CD4-positive, CD25-positive, alpha-beta regulatory T cell (primary cell): ENCODE results near the gene PLEKHG4B. TPM values are rescaled to one million over a fixed set of nuclear protein-coding genes. Genes with fewer than 3 reads are reported as not detected.
"Not testable (repeated sequence)": the region's sequence is repeated elsewhere in the genome, so short reads cannot be mapped to it uniquely, and the experiment has no call there.

Source experiments
- ATAC-seq, 2 donors: fragments of 150-1000 bp; cut with Tn5 transposase; one replicate each; pipeline ENCODE4 v1.10.0; 2021; ENCODE audit warnings: low read depth in 2 of 2, moderate number of reproducible peaks in 2 of 2, moderate library complexity in 1 of 2
- DNase-seq, 3 donors: peaks; one replicate each; pipeline versions ENCODE4 v3.0.0 to v3.0.0-alpha.2; 2012 to 2022; ENCODE audit warnings: mixed read lengths in 1 of 3
- H3K27ac ChIP-seq: one replicate; pipeline ENCODE4 v1.7.0; 2013; ENCODE audit warnings: mild to moderate bottlenecking, low read length; ENCODE audit not compliant: insufficient read depth, poor library complexity, severe bottlenecking
- H3K27me3 ChIP-seq: one replicate; pipeline ENCODE4 v1.7.0; 2013; ENCODE audit warnings: low read length; ENCODE audit not compliant: control insufficient read depth, insufficient read depth
- H3K36me3 ChIP-seq: one replicate; pipeline ENCODE4 v1.7.0; 2013; ENCODE audit warnings: mild to moderate bottlenecking, low read length, moderate library complexity; ENCODE audit not compliant: control insufficient read depth, insufficient read depth
- H3K4me1 ChIP-seq: 2 replicates; pipeline ENCODE4 v1.7.0; 2013; ENCODE audit warnings: mild to moderate bottlenecking, low read length; ENCODE audit not compliant: insufficient read depth, control insufficient read depth, poor library complexity, severe bottlenecking
- H3K4me3 ChIP-seq: one replicate; pipeline ENCODE4 v1.7.0; 2013; ENCODE audit warnings: low read depth, mild to moderate bottlenecking, low read length, moderate library complexity
- H3K9me3 ChIP-seq, 2 experiments: 1 replicate in 1 of 2; 2 replicates in 1 of 2; pipeline ENCODE4 v1.7.0; 2013; ENCODE audit warnings: low read length in 2 of 2, mild to moderate bottlenecking in 1 of 2, moderate library complexity in 1 of 2; ENCODE audit not compliant: control insufficient read depth in 2 of 2
- H3K27ac Mint-ChIP-seq, 3 donors: one replicate each; pipeline ENCODE4 v1.8.0; 2020 to 2022; ENCODE audit warnings: mild to moderate bottlenecking in 3 of 3, mixed read lengths in 3 of 3, moderate library complexity in 2 of 3
- H3K27me3 Mint-ChIP-seq: one replicate; pipeline ENCODE4 v1.8.0; 2022; ENCODE audit warnings: mild to moderate bottlenecking, mixed read lengths
- H3K36me3 Mint-ChIP-seq: one replicate; pipeline ENCODE4 v1.8.0; 2020; ENCODE audit warnings: mixed read lengths
- H3K4me1 Mint-ChIP-seq, 4 donors: one replicate each; pipeline ENCODE4 v1.8.0; 2020 to 2022; ENCODE audit warnings: mixed read lengths in 4 of 4, mild to moderate bottlenecking in 1 of 4
- H3K4me3 Mint-ChIP-seq, 4 donors: one replicate each; pipeline ENCODE4 v1.8.0; 2020 to 2022; ENCODE audit warnings: mild to moderate bottlenecking in 4 of 4, mixed read lengths in 4 of 4, moderate library complexity in 3 of 4
- H3K9me3 Mint-ChIP-seq, 7 donors: one replicate each; pipeline ENCODE4 v1.8.0; 2020 to 2022; ENCODE audit warnings: mixed read lengths in 7 of 7, mild to moderate bottlenecking in 3 of 7, moderate library complexity in 2 of 7
- polyA plus RNA-seq, 4 donors: library from polyadenylated mRNA; unstranded; fragments of 300-500 nt; fragmentation: Illumina TruSeq; gene quantifications; one replicate each; pipeline ENCODE4 v1.2.3, GENCODE V29; 2021
- total RNA-seq: library from RNA; stranded (reverse); gene quantifications from one replicate; pipeline ENCODE4 v1.2.3, GENCODE V29; 2022

The PLEKHG4B gene
- total and polyA plus RNA-seq, 5 donors from 2014 or later: not detected

GRCh38 chr5:94113-94892 lies 2.3 kb downstream of the PLEKHG4B start:
- Histone ChIP-seq H3K36me3 (no peaks in the 10 kb centered on the region), H3K27ac (no peak overlapping the region), H3K9me3 (no peaks in the 10 kb centered on the region), H3K4me3 (no peak overlapping the region), H3K4me1 (no peaks in the 10 kb centered on the region), H3K27me3 (peaks cover 16% of the 10 kb centered on the region)
- peak overlapping the region in 1 of 4 donors; percentile 15 for H3K4me3 Mint-ChIP-seq
- no peak overlapping the region for H3K27ac Mint-ChIP-seq
- peaks cover 38% of the 10 kb centered on the region for H3K27me3 Mint-ChIP-seq
- DNase-seq (no peak), ATAC-seq (no peak)
- H3K9me3 Mint-ChIP-seq: no peaks in the 10 kb centered on the region
- H3K4me1 Mint-ChIP-seq: peaks cover 0 to 11% (median 1%) of the 10 kb centered on the region in 4 donors
- H3K36me3 Mint-ChIP-seq: no peaks in the 10 kb centered on the region

DNA sequence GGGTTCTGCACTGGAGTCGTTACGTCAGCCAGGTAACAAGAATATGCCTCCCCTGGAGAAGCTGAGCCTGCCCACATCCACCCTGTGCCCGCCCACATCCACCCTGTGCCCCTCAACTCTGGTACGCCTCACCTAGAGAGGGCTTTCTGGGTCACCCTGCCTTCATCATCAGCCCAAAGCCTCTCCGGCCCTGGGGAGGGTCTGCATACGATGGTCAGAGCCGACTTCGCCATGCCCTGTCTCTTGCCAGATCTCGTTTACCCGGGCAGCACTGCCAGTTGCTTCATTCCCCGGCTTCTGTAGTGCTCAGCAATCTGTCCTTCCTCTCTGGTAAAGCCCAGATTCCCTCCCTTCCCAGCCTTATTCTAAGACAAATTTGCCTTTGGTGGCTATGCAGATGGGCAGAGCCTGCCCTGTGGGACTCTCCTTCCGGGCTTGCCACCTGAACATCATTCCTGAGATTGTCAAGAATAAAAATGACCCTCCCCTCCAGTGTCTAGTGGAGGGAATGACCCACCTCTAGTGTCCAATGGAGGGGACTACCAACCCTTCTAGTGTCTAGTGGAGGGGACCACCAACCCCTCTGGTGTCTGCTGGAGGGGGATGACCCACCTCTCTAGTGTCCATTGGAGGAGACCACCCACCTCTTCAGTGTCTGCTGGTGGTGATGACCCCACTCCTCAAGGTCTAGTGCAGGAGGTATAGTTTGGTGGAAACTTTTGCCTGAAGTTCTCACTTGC lies 3.4 kb downstream of the PLEKHG4B start:
- Mint-ChIP-seq H3K27me3 (peaks cover 36% of the 10 kb centered on the region), H3K4me3 (no peak overlapping the region), H3K4me1 (peaks cover 0 to 11% (median 1%) of the 10 kb centered on the region in 4 donors), H3K27ac (no peak overlapping the region), H3K36me3 (no peaks in the 10 kb centered on the region), H3K9me3 (no peaks in the 10 kb centered on the region)
- H3K27ac ChIP-seq: no peak overlapping the region
- H3K36me3 ChIP-seq: no peaks in the 10 kb centered on the region
- no peaks in the 10 kb centered on the region for H3K4me1 ChIP-seq
- no peak for DNase-seq
- H3K4me3 ChIP-seq: no peak overlapping the region
- H3K27me3 ChIP-seq: peaks cover 16% of the 10 kb centered on the region
- no peaks in the 10 kb centered on the region for H3K9me3 ChIP-seq
- no peak for ATAC-seq

DNA sequence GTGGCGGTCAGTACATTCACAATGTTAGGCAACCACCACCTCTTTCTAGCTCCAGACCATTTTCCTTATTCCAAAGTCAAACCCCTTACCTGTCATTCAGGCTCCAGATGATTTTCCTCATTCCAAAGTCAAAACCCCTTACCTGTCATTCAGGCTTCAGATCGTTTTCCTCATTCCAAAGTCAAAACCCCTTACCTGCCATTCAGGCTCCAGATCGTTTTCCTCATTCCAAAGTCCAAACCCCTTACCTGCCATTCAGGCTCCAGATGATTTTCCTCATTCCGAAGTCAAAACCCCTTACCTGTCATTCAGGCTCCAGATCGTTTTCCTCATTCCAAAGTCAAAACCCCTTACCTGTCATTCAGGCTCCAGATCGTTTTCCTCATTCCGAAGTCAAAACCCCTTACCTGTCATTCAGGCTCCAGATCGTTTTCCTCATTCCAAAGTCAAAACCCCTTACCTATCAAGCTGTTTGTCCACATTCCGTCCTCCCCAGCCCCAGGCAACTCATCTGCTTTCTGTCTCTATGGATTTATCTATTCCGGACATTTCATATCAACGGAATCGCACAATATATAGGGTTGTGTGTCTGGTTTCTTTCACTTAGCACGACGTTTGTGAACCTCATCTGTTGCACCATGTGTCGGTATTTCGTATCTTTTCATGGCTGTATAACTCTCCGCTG lies 5.2 kb downstream of the PLEKHG4B start:
- H3K4me3 Mint-ChIP-seq: no peak overlapping the region
- H3K4me1 Mint-ChIP-seq: peaks cover 0 to 4% (median 1%) of the 10 kb centered on the region in 4 donors
- no peaks in the 10 kb centered on the region for H3K9me3 ChIP-seq
- no peak overlapping the region for H3K27ac Mint-ChIP-seq
- peaks cover 24% of the 10 kb centered on the region for H3K27me3 Mint-ChIP-seq
- no peaks in the 10 kb centered on the region for H3K4me1 ChIP-seq
- no peaks in the 10 kb centered on the region for H3K36me3 ChIP-seq
- H3K27me3 ChIP-seq: peaks cover 11% of the 10 kb centered on the region
- no peak overlapping the region for H3K27ac ChIP-seq
- H3K9me3 Mint-ChIP-seq: no peaks in the 10 kb centered on the region
- ATAC-seq (no peak), DNase-seq (no peak)
- H3K36me3 Mint-ChIP-seq: no peaks in the 10 kb centered on the region
- H3K4me3 ChIP-seq: no peak overlapping the region

DNA sequence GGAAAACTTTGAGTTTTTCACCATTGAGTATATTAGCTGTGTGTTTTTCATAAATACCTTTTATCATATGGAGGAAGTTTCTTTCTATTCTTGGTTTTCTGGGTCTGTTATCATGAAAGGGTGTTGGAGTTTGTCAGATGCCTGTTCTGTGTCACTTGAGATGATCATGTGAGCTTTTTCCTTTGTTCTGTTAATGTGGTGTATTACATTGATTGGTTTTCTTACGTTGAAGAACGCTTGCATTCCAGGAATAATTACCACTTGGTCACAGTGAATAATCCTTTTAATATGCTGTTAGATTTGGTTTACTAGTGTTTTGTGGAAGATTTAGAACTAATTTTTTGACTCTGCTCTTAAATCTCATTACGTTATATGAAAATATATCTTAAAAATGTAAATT lies 7.8 kb downstream of the PLEKHG4B start:
- Histone ChIP-seq H3K9me3 (no peaks in the 10 kb centered on the region), H3K36me3 (no peaks in the 10 kb centered on the region), H3K27me3 (peaks cover 3% of the 10 kb centered on the region), H3K27ac (no peak overlapping the region), H3K4me3 (no peak overlapping the region), H3K4me1 (no peaks in the 10 kb centered on the region)
- Mint-ChIP-seq H3K4me3 (no peak overlapping the region), H3K27ac (no peak overlapping the region), H3K4me1 (no peaks in the 10 kb centered on the region), H3K27me3 (peaks cover 22% of the 10 kb centered on the region), H3K9me3 (no peaks in the 10 kb centered on the region), H3K36me3 (no peaks in the 10 kb centered on the region)
- no peak for ATAC-seq
- no peak for DNase-seq

GRCh38 chr5:102411-103043 lies 10.6 kb downstream of the PLEKHG4B start:
- Mint-ChIP-seq H3K4me3 (no peak overlapping the region), H3K27me3 (peaks cover 11% of the 10 kb centered on the region), H3K36me3 (no peaks in the 10 kb centered on the region), H3K9me3 (peaks cover 0 to 2% (median 0%) of the 10 kb centered on the region in 7 donors), H3K27ac (peak overlapping the region in 1 of 3 donors; percentile 71), H3K4me1 (no peaks in the 10 kb centered on the region)
- H3K4me3 ChIP-seq: no peak overlapping the region
- H3K9me3 ChIP-seq: no peaks in the 10 kb centered on the region
- peaks cover 3% of the 10 kb centered on the region for H3K27me3 ChIP-seq
- no peak overlapping the region for H3K27ac ChIP-seq
- H3K4me1 ChIP-seq: no peaks in the 10 kb centered on the region
- ATAC-seq: no peak
- H3K36me3 ChIP-seq: no peaks in the 10 kb centered on the region
- no peak for DNase-seq

DNA sequence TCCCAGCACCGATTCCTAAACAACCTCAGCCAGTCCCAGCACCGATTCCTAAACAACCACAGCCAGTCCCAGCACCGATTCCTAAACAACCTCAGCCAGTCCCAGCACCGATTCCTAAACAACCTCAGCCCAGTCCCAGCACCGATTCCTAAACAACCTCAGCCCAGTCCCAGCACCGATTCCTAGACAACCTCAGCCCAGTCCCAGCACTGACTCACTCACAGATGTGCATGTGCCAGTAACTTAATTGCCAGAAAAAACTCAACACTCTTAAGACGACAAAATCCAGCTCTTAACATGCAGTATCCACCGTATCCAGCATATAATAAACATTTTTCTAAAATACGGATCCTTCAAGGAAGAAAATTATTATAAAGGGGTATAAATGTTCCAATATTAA lies 12.1 kb downstream of the PLEKHG4B start:
- not testable (repeated sequence) for H3K4me1 Mint-ChIP-seq, H3K36me3 ChIP-seq, H3K4me1 ChIP-seq, H3K4me3 ChIP-seq, H3K4me3 Mint-ChIP-seq, H3K27ac Mint-ChIP-seq, H3K36me3 Mint-ChIP-seq, H3K27ac ChIP-seq, ATAC-seq, H3K9me3 ChIP-seq, DNase-seq, H3K27me3 ChIP-seq, H3K9me3 Mint-ChIP-seq
- H3K27me3 Mint-ChIP-seq: peaks cover 11% of the 10 kb centered on the region

DNA sequence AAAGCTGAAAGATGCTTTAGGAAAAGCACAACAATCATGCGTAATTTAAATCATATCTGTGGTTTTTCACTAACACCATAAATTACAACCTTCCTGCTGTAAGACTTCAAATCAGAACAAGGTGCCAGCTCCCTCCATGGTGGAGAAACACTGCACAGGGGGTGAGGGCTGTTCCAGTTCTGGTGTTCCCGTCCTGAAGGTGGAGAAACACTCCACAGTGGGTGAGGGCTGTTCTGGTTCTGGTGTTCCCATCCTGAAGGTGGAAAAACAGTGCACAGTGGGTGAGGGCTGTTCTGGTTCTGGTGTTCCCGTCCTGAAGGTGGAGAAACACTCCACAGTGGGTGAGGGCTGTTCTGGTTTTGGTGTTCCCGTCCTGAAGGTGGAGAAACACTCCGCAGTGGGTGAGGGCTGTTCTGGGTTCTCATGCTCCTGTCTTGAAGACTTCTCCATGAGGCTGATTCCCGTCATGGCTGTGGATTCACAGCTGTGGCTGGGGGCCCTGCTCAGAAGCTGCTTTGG lies 12.9 kb downstream of the PLEKHG4B start:
- Mint-ChIP-seq H3K36me3 (no peaks in the 10 kb centered on the region), H3K9me3 (peaks cover 0 to 2% (median 0%) of the 10 kb centered on the region in 7 donors), H3K27ac (no peak overlapping the region), H3K27me3 (peaks cover 11% of the 10 kb centered on the region), H3K4me1 (no peaks in the 10 kb centered on the region), H3K4me3 (no peak overlapping the region)
- no peak for ATAC-seq
- DNase-seq: no peak
- Histone ChIP-seq H3K9me3 (no peaks in the 10 kb centered on the region), H3K4me1 (no peaks in the 10 kb centered on the region), H3K27ac (no peak overlapping the region), H3K36me3 (no peaks in the 10 kb centered on the region), H3K4me3 (no peak overlapping the region), H3K27me3 (peaks cover 3% of the 10 kb centered on the region)
